ENCODE data around the gene GPX5.
"Not testable (repeated sequence)": the region's sequence is repeated elsewhere in the genome, so short reads cannot be mapped to it uniquely, and the experiment has no call there.

The GPX5 gene

GRCh38 chr6:28543651-28544610, 18.2 kb downstream of the GPX5 start:
- H3K27ac ChIP-seq: no peak overlapping the region
- H3K27me3 ChIP-seq: peaks cover 0 to 13% of the 10 kb centered on the region in 2 donors
- no peaks in the 10 kb centered on the region for H3K36me3 ChIP-seq
- intact Hi-C loops (cut with DNase I; ENCODE audit: low total_unique reads): no loop called here
- TF ChIP-seq CTCF (IDR thresholded peaks at IDR 0.05): no peak
- DNase-seq: no peak
- no peaks in the 10 kb centered on the region for H3K9me3 ChIP-seq
- H3K4me1 ChIP-seq: no peaks in the 10 kb centered on the region
- H3K4me3 ChIP-seq: no peak overlapping the region

DNA sequence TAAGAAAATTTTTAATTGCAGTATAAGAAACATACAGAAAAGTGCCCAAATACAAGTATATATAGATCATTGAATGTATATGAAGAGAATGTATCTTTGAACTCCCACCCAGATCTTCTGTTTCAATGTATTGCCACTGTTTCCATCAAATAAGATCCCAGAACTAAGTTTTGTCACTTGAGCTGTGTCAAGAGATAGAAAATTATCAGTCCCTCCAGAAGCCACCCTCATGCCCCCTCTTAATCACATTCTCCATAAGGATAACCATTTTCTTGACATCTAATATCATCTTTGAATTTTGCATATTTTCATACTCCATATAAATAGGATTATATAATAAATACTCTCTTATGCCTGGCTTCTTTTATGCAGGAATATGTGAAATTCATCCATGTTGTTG, 20.3 kb downstream of the GPX5 start:
- no peak overlapping the region for H3K4me3 ChIP-seq
- peaks cover 0 to 15% of the 10 kb centered on the region in 2 donors for H3K27me3 ChIP-seq
- intact Hi-C loops (cut with DNase I; ENCODE audit: low total_unique reads): no loop called here
- H3K9me3 ChIP-seq: no peaks in the 10 kb centered on the region
- no peaks in the 10 kb centered on the region for H3K36me3 ChIP-seq
- H3K4me1 ChIP-seq: no peaks in the 10 kb centered on the region
- no peak overlapping the region for H3K27ac ChIP-seq
- TF ChIP-seq CTCF (IDR thresholded peaks at IDR 0.05): no peak
- DNase-seq: no peak

DNA sequence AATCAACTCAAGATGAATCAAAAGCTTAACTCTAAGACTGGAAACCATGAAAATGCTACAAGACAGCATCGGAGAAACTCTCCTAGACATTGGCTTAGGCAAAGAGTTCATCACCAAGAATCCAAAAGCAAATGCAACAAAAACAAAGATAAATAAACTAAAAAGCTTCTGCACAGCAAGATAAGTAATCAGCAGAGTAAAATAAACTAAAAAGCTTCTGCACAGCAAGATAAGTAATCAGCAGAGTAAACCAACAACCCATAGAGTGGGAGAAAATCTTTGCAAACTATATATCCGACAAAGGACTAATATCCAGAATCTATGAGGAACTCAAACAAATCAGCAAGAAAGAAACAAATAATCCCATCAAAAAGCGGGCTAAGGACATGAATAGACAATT, 21.3 kb downstream of the GPX5 start:
- H3K9me3 ChIP-seq; H3K36me3 ChIP-seq; intact Hi-C loops (cut with DNase I; ENCODE audit: low total_unique reads); H3K4me3 ChIP-seq; H3K4me1 ChIP-seq; DNase-seq; H3K27ac ChIP-seq: not testable (repeated sequence)
- peaks cover 0 to 12% of the 10 kb centered on the region in 2 donors for H3K27me3 ChIP-seq

DNA sequence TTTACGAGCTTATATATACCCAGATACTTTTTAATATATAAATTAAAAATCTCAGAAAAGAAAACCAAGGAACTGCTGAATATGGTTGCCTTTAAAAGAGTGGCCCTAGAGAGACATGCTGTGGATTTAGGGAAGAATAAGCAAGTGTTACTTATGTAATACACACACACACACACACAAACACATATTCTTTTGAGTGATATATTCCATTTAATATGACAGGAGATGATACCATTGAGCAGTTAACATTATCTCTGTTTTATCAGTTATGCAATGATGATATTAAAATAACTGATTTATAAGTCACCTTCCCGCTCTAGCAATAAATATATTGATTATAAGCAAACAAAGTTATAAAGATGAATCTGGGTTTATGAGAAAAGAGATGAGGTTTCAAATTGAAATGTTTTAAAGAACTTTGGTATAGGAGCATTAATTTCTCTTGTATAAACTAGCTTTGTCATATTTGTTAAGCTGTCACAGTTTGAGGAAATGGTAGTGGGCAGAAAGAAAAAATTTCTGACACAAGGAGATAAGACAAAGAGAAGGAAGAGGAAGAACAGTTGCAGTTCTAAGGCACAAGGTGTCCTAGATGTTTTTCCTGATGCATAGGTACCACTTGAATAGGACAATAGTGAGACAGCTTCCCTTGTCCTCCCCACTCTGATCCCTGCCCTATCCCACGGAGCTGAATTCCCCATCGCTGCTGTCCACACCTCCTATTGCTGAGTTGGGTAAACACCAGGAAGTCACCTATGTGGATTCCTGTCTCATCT, 26.4 kb downstream of the GPX5 start:
- H3K4me3 ChIP-seq: no peak overlapping the region
- intact Hi-C loops (cut with DNase I; ENCODE audit: low total_unique reads): no loop called here
- no peak for DNase-seq
- no peaks in the 10 kb centered on the region for H3K9me3 ChIP-seq
- no peak overlapping the region for H3K27ac ChIP-seq
- H3K4me1 ChIP-seq: no peaks in the 10 kb centered on the region
- TF ChIP-seq CTCF (IDR thresholded peaks at IDR 0.05): no peak
- H3K36me3 ChIP-seq: no peaks in the 10 kb centered on the region
- peaks cover 0 to 10% of the 10 kb centered on the region in 2 donors for H3K27me3 ChIP-seq

- no peak for DNase-seq
- H3K9me3 ChIP-seq: no peaks in the 10 kb centered on the region
- no peak overlapping the region for H3K4me3 ChIP-seq
- H3K27ac ChIP-seq: no peak overlapping the region
- peaks cover 0 to 13% of the 10 kb centered on the region in 2 donors for H3K27me3 ChIP-seq
- no peaks in the 10 kb centered on the region for H3K36me3 ChIP-seq
- H3K4me1 ChIP-seq: no peaks in the 10 kb centered on the region
- intact Hi-C loops (cut with DNase I; ENCODE audit: low total_unique reads): no loop called here
- TF ChIP-seq CTCF (IDR thresholded peaks at IDR 0.05): no peak
These were observed 27.8 kb downstream of the GPX5 start for GRCh38 chr6:28553384-28553985.
